RWPE2 (cell line): Measurements from ENCODE around the gene RANGRF.

Source experiments
- ATAC-seq: fragments of 200-7000 bp; cut with Tn5 transposase; 3 replicates; pipeline ENCODE4 v1.9.1; 2021; ENCODE audit warnings: low read depth
- DNase-seq: peaks from one replicate; pipeline ENCODE4 v3.0.0-alpha.2; 2020; ENCODE audit warnings: low spot score
- H3K27ac ChIP-seq: fragments of 450-650 bp; 2 replicates; pipeline ENCODE4 v1.5.1; 2017; ENCODE audit warnings: mild to moderate bottlenecking; ENCODE audit not compliant: poor library complexity, severe bottlenecking
- H3K27me3 ChIP-seq: fragments of 250-450 bp; sonication (Bioruptor Pico); 2 replicates; pipeline ENCODE4 v1.5.1; 2021; ENCODE audit warnings: mild to moderate bottlenecking, moderate library complexity; ENCODE audit not compliant: insufficient read depth, poor library complexity, severe bottlenecking
- H3K36me3 ChIP-seq: fragments of 250-450 bp; sonication (Bioruptor Pico); 2 replicates; pipeline ENCODE4 v1.5.1; 2020; ENCODE audit warnings: low read depth, mild to moderate bottlenecking, moderate library complexity
- H3K4me1 ChIP-seq: fragments of 250-450 bp; sonication (Bioruptor Pico); 2 replicates; pipeline ENCODE4 v1.5.1; 2021; ENCODE audit warnings: mild to moderate bottlenecking, moderate library complexity; ENCODE audit not compliant: insufficient read depth, poor library complexity, severe bottlenecking
- H3K4me3 ChIP-seq: fragments of 250-450 bp; sonication (Bioruptor Pico); 2 replicates; pipeline ENCODE4 v1.5.1; 2021; ENCODE audit warnings: mild to moderate bottlenecking, moderate library complexity; ENCODE audit not compliant: severe bottlenecking
- H3K9me3 ChIP-seq: fragments of 250-450 bp; sonication (Bioruptor Pico); 2 replicates; pipeline ENCODE4 v1.5.1; 2021; ENCODE audit warnings: mild to moderate bottlenecking, moderate library complexity; ENCODE audit not compliant: severe bottlenecking
- TF ChIP-seq, protein P1 (sequence below): fragments of 450-650 bp; IDR thresholded peaks from one replicate; pipeline ENCODE4 v1.5.1; 2017; ENCODE audit warnings: mild to moderate bottlenecking, moderate library complexity; ENCODE audit not compliant: poor library complexity, severe bottlenecking

The RANGRF gene

DNA sequence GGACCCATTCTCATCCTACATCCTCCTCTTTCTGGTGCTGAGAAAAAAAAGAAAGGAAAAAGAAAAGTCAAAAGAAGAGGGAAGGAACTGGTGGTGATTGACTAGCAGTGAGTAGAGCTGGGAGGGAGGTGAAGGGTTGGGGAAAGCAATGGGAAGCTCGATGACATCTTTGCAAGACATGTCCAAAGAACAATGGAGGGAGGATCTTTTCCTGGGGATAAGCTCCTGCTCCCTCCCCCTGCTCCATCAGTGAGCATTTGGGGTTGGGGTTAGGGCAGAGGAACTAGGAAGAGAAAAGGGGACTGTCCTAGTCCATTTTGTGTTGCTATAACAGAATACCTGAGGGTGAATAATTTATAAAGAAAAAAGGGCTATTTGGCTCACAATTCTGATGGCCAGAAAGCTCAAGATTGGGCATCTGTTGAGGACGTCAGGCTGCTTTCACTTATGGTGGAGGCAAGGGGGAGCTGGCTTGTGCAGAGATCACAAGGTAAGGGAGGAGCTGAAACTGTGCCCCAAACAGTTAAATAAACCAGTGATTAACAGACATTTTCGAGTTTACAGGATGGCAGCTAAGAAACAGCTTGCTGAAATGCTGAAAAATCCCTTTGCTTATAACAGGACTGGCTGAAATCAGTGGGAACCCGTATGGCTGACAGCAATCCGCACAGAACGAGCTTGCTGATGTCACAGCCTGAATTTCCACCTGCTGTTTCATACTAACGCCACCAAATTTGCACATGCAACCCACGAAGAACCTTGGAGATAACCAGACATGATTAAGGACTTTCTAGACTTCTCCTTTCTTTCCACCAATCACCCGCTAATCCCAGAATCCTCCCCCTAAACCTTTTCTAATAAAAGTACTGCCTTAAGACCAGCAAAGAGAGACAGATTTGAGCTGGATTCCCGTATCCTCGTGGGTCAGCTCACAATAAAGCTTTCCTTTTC, 49.6 kb downstream of the RANGRF start:
- H3K9me3 ChIP-seq = no peaks in the 10 kb centered on the region
- no peak for ATAC-seq
- TF ChIP-seq, protein P1, sequence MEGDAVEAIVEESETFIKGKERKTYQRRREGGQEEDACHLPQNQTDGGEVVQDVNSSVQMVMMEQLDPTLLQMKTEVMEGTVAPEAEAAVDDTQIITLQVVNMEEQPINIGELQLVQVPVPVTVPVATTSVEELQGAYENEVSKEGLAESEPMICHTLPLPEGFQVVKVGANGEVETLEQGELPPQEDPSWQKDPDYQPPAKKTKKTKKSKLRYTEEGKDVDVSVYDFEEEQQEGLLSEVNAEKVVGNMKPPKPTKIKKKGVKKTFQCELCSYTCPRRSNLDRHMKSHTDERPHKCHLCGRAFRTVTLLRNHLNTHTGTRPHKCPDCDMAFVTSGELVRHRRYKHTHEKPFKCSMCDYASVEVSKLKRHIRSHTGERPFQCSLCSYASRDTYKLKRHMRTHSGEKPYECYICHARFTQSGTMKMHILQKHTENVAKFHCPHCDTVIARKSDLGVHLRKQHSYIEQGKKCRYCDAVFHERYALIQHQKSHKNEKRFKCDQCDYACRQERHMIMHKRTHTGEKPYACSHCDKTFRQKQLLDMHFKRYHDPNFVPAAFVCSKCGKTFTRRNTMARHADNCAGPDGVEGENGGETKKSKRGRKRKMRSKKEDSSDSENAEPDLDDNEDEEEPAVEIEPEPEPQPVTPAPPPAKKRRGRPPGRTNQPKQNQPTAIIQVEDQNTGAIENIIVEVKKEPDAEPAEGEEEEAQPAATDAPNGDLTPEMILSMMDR = no peak
- no peaks in the 10 kb centered on the region for H3K36me3 ChIP-seq
- no peak for DNase-seq
- no peak overlapping the region for H3K27ac ChIP-seq
- no peak overlapping the region for H3K4me3 ChIP-seq
- H3K4me1 ChIP-seq = no peaks in the 10 kb centered on the region
- no peaks in the 10 kb centered on the region for H3K27me3 ChIP-seq

DNA sequence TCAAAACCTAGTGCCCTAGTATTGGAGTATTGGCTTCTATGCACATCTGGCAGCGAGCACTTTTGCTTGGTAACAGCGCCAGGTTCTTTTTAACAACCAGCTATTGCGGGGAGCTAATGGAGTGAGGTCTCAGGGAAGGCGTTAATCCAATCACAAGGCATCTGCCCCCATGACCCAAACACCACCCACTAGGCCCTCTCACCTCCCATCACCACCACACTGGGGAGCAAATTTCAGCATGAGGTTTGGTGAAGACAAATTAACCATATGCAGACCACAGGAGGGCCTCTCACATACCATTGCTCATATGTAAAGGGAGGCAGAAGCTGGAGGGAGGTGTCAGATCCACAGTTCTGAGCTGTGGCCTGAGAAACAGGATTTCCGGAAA, 50.3 kb downstream of the RANGRF start:
- H3K4me3 ChIP-seq = no peak overlapping the region
- TF ChIP-seq, protein P1 = no peak
- DNase-seq (no peak), ATAC-seq (no peak)
- H3K27me3 ChIP-seq = no peaks in the 10 kb centered on the region
- H3K4me1 ChIP-seq = no peaks in the 10 kb centered on the region
- no peaks in the 10 kb centered on the region for H3K9me3 ChIP-seq
- no peaks in the 10 kb centered on the region for H3K36me3 ChIP-seq
- H3K27ac ChIP-seq = no peak overlapping the region

DNA sequence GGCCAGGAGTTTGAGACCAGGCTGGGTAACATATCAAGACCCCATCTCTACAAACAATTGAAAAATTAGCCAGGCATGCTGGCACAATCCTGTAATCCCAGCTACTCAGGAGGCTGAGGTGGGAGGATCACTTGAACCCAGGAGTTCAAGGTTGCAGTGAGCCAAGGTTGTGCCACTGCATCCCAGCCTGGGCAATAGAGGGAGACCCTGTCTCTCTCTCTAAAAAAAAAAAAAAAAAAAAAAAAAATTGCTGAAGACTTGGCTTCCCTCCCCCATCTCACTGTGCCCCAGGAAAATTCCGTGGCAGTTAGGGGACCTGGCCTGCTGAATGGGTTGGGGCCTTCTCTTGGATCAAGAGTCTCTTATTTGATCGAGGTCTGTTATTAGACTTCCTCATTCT, 51.1 kb downstream of the RANGRF start, which contains the start of gene ODF4:
Gene ODF4 (plus strand): TSS at position 301 of the 400 bp plus-strand sequence. CDS start 212 bp downstream, outside the sequence.
- Histone ChIP-seq H3K36me3 (no peaks in the 10 kb centered on the region), H3K9me3 (no peaks in the 10 kb centered on the region), H3K4me3 (no peak within 1 kb of the TSS), H3K27ac (no peak within 1 kb of the TSS), H3K4me1 (no peaks in the 10 kb centered on the region), H3K27me3 (no peaks in the 10 kb centered on the region)
- TF ChIP-seq, protein P1 = no peak
- no peak for DNase-seq
- ATAC-seq = no peak
